Aorta (tissue), 5 donors: ENCODE measurements around the gene WDR35. TPM values are rescaled to one million over a fixed set of nuclear protein-coding genes. Genes with fewer than 3 reads are reported as not detected.
"Not testable (repeated sequence)": the region's sequence is repeated elsewhere in the genome, so short reads cannot be mapped to it uniquely, and the experiment has no call there.

Experiments used
- ATAC-seq: fragments of 200-7000 bp; cut with Tn5 transposase; one replicate; pipeline ENCODE4 v1.9.1; 2022; ENCODE audit warnings: moderate library complexity; ENCODE audit not compliant: low FRiP score
- DNase-seq, 2 donors: peaks; one replicate each; pipeline ENCODE4 v3.0.0-alpha.2; 2020
- H3K27ac ChIP-seq, 2 donors: one replicate each; pipeline ENCODE4 v1.5.1; 2013; ENCODE audit warnings: low read length in 2 of 2, mild to moderate bottlenecking in 2 of 2, moderate library complexity in 2 of 2, control low read depth in 1 of 2, inconsistent platforms in 1 of 2, low read depth in 1 of 2
- H3K27me3 ChIP-seq, 2 donors: one replicate each; pipeline ENCODE4 v1.6.1; 2013; ENCODE audit warnings: control low read depth in 1 of 2, low read length in 1 of 2, mild to moderate bottlenecking in 1 of 2, moderate library complexity in 1 of 2; ENCODE audit not compliant: insufficient read depth in 2 of 2, control insufficient read depth in 1 of 2
- H3K36me3 ChIP-seq, 2 donors: one replicate each; pipeline ENCODE4 v1.6.1; 2013; ENCODE audit warnings: control low read depth in 1 of 2, low read length in 1 of 2, mild to moderate bottlenecking in 1 of 2; ENCODE audit not compliant: insufficient read depth in 2 of 2, control insufficient read depth in 1 of 2
- H3K4me1 ChIP-seq, 2 donors: one replicate each; pipeline ENCODE4 v1.6.1; 2013; ENCODE audit warnings: low read length in 2 of 2, control low read depth in 1 of 2, mild to moderate bottlenecking in 1 of 2, moderate library complexity in 1 of 2; ENCODE audit not compliant: insufficient read depth in 2 of 2, control insufficient read depth in 1 of 2
- H3K4me3 ChIP-seq, 2 donors: one replicate each; pipeline ENCODE4 v1.5.1; 2013; ENCODE audit warnings: low read length in 2 of 2, control low read depth in 1 of 2, mild to moderate bottlenecking in 1 of 2
- H3K9me3 ChIP-seq: one replicate; pipeline ENCODE4 v1.6.1; 2013; ENCODE audit warnings: mild to moderate bottlenecking, low read length; ENCODE audit not compliant: control insufficient read depth
- WGBS, 2 donors: extraction: QIAGEN DNeasy Blood & Tissue Kit; methylation state at CpG; one replicate each; pipeline ENCODE4 v1.1.7; 2013; 5-methylcytosine and 5-hydroxymethylcytosine counted together
- intact Hi-C, 2 donors: fragments of 100-400 bp; cut with DNase I; formaldehyde crosslinking; loops; one replicate each; pipeline versions ENCODE4 v1.14.2 to v1.15.0; 2022
- polyA plus RNA-seq, 2 donors: library from polyadenylated mRNA; stranded (reverse); fragments of 200-250 nt; gene quantifications; one replicate each; pipeline ENCODE4 v1.2.3, GENCODE V29; 2013
- total RNA-seq, 2 donors: library from RNA; stranded (reverse); fragmentation: NEBNext Ultra II Directional; extraction: Animal tissue kit (Norgen Biotek cat#: 25700); gene quantifications; one replicate each; pipeline ENCODE4 v1.2.1, GENCODE V29; 2021
- donor health status: healthy with polysubstance abuse.
- donor health status: Bipolar disorder and iron deficiency.
- donor health status: DM: no; HTN: no; CAD: no.
- donor health status: DM: no; HTN: no; CAD: no.
- donor health status: DM: yes; HTN: yes; CAD: no.

The WDR35 gene
- total and polyA plus RNA-seq, 4 donors: 1.9 to 9.8 (median 6.7) TPM

DNA sequence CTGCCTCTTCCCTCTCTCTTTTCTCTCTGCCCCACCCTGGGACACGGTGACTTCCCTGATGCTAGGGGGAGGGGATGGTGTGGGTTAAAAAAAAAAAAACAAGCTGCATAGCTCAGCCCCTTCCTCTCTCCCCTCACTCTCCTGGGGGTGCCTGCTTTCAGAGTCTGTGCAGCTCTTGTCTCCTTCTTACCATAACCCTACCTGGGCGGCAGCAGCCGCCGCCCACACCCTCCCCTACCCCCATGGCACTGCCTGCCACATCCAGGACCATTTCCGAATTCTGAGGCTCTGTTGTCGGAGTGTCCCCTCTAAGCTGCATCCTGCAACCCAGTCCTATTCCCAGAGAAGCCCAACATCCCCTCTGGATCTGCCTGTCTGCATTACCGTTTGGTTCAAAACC lies 104.1 kb downstream of the WDR35 start:
- no peaks in the 10 kb centered on the region for H3K27me3 ChIP-seq
- ATAC-seq: no peak
- H3K36me3 ChIP-seq: no peaks in the 10 kb centered on the region
- no peak for DNase-seq
- H3K4me3 ChIP-seq: no peak overlapping the region
- no peaks in the 10 kb centered on the region for H3K4me1 ChIP-seq
- 58 to 71% methylated on average over 7 of the region's 7 CpGs for WGBS, 2 donors
- intact Hi-C loops: no loop called here
- H3K9me3 ChIP-seq: no peaks in the 10 kb centered on the region
- no peak overlapping the region for H3K27ac ChIP-seq

DNA sequence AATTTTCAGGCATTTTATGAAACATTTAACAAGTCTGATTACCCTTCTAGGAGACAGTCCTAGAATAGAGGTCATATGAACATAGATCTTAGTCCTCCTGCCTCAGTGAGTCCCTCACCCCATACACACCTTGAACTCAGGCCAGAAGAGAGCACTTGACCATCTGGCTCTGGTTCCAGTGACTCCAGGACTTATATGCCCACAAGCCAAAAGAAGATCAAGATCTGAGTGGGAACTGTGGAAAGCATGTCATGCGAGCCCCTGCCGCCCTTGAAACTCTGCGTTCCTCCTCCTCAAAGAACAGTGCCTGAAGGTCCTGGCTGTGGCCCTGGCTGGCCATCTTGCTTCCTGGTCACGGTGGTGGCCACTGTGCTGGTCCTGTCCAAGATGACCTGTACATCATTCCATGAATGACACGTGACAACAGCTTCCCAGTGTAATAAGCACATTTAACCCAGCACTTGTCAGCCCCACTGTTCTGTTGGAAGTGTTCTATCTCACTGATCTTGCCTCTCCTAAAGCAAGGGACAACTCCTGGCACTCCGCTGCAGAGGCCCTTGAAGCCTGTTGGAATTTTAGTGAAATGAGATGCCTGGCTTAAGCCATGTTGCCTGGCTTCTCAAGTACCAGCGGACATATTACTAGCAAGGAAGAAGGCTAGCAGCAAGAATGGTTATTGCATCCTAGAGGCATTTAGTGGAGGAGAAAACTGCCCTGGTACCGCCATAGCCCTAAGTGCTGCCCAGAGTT lies 105.8 kb downstream of the WDR35 start:
- no peak overlapping the region for H3K27ac ChIP-seq
- no peaks in the 10 kb centered on the region for H3K27me3 ChIP-seq
- no peaks in the 10 kb centered on the region for H3K36me3 ChIP-seq
- no peaks in the 10 kb centered on the region for H3K4me1 ChIP-seq
- intact Hi-C loops: no loop called here
- DNase-seq (no peak), ATAC-seq (no peak)
- no peaks in the 10 kb centered on the region for H3K9me3 ChIP-seq
- no peak overlapping the region for H3K4me3 ChIP-seq
- WGBS, 2 donors: 95 to 99% methylated on average over 8 of the region's 8 CpGs

DNA sequence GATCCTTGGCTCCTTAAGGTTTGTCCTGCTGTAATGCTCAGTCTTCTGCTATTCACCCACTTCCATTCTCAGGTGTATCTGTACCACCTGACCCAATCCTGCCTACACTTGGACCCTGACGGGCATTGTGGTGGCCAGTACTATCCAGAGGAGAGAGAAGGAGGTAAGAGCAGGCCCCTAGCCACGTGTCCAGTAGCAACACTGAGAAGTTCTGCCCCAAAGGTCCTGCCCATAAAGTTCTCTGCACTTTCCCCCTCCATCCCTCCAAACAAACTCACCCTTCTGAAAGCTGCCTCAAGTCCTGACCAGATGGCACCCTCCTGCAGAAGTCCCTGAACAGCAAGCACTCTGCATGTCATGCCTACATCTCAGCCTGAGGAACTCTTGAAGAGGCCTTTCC lies 106.4 kb downstream of the WDR35 start:
- Histone ChIP-seq H3K36me3 (no peaks in the 10 kb centered on the region), H3K4me3 (no peak overlapping the region), H3K4me1 (no peaks in the 10 kb centered on the region), H3K9me3 (no peaks in the 10 kb centered on the region), H3K27me3 (no peaks in the 10 kb centered on the region), H3K27ac (no peak overlapping the region)
- intact Hi-C loops: no loop called here
- 41 to 43% methylated on average over 2 of the region's 2 CpGs for WGBS, 2 donors
- ATAC-seq (no peak), DNase-seq (no peak)

DNA sequence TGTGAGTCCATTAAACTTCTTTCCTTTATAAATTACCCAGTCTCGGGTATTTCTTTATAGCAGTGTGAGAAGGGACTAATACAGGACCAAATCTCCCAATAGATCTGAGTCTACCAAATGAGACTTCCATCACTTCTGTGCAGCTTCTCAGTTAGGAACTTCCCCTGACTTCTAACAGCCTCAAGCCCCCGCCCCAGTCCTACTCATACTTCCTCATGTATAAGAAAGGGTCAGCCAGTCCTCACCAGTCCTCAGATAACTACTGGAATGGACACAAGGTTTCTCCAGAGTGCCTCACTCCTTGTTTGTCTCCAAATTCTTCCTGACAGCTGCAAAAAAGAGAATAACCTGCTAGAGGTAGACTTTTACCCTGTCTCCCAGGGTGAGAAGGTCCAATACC lies 107.6 kb downstream of the WDR35 start:
- 95% methylated on average over 2 of the region's 2 CpGs for WGBS, 2 donors
- H3K9me3 ChIP-seq: no peaks in the 10 kb centered on the region
- no peak overlapping the region for H3K27ac ChIP-seq
- intact Hi-C loops: no loop called here
- H3K36me3 ChIP-seq: no peaks in the 10 kb centered on the region
- no peaks in the 10 kb centered on the region for H3K4me1 ChIP-seq
- no peak overlapping the region for H3K4me3 ChIP-seq
- H3K27me3 ChIP-seq: no peaks in the 10 kb centered on the region
- ATAC-seq: no peak
- DNase-seq: no peak

DNA sequence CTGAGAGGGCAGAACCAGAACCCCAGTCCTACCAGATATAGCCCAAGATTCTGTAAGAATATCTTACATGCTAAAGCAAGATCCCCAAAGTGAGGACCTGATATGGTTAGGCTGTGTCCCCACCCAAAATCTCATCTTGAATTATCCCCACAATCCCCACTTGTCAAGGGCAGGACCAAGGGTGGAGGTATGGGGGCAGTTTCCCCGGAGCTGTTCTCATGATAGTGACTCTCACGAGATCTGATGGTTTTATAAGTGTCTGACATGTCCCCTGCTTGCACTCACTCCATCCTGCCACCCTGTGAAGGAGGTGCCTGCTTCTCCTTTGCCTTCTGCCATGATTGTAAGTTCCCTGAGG lies 108.0 kb downstream of the WDR35 start:
- Histone ChIP-seq H3K27me3 (no peaks in the 10 kb centered on the region), H3K4me3 (no peak overlapping the region), H3K4me1 (no peaks in the 10 kb centered on the region), H3K27ac (no peak overlapping the region), H3K9me3 (no peaks in the 10 kb centered on the region), H3K36me3 (no peaks in the 10 kb centered on the region)
- no peak for DNase-seq
- intact Hi-C loops: no loop called here
- WGBS, 2 donors: 48 to 73% methylated on average over 2 of the region's 2 CpGs
- no peak for ATAC-seq

DNA sequence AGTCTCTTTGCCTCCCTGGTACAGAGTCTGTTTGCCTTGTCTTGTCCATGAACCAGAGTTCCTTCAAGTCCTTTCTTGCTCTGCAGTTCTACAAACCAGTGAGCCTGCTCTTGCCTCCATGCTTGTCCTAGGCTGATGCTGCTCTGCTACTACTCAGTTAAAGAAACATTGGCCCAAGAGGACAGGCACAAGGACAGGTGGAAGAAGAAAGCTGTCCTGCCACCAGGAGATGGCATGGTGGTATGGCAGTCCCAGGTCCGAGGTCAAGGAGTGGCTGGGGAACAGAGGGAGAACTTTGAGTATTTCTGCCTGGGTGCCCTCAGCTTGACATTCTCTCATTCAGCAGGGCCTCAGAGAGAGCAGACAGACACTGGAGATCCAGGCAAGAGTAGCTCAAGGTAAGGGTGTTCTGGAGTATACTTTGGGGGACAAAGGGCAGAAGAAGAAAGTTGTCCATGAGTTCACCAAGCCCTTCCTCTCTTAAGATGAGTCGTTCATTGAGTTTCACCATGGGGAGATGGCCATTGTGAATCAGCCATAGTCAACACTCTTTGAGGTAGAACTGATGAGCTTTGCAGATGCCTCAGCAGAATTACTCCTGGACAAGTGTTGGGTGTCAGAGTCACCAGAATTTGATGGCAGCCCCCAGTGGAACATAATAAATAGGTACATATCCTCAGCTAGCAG lies 108.5 kb downstream of the WDR35 start:
- H3K27me3 ChIP-seq: no peaks in the 10 kb centered on the region
- H3K4me3 ChIP-seq: no peak overlapping the region
- H3K36me3 ChIP-seq: no peaks in the 10 kb centered on the region
- intact Hi-C loops: no loop called here
- ATAC-seq (no peak), DNase-seq (no peak)
- no peaks in the 10 kb centered on the region for H3K4me1 ChIP-seq
- no peaks in the 10 kb centered on the region for H3K9me3 ChIP-seq
- WGBS, 2 donors: 90 to 92% methylated on average over 2 of the region's 2 CpGs
- H3K27ac ChIP-seq: no peak overlapping the region

DNA sequence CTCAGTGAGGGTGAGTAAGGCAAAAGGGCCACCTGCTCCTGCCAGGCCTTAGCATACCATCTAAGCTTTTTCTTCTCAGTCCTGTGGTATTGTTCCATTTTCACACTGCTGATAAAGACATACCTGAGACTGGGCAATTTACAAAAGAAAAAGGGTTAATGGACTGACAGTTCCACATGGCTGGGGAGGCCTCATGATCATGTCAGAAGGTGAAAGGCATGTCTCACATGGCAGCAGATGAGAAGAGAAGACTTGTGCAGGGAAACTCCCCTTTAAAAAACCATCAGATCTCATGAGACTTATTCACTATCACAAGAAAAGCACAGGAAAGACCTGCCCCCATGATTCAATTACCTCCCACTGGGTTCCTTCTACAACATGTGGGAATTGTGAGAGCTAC lies 109.7 kb downstream of the WDR35 start:
- H3K27ac ChIP-seq, H3K36me3 ChIP-seq, H3K4me3 ChIP-seq, H3K27me3 ChIP-seq, intact Hi-C loops, H3K4me1 ChIP-seq, H3K9me3 ChIP-seq, DNase-seq, ATAC-seq: not testable (repeated sequence)

DNA sequence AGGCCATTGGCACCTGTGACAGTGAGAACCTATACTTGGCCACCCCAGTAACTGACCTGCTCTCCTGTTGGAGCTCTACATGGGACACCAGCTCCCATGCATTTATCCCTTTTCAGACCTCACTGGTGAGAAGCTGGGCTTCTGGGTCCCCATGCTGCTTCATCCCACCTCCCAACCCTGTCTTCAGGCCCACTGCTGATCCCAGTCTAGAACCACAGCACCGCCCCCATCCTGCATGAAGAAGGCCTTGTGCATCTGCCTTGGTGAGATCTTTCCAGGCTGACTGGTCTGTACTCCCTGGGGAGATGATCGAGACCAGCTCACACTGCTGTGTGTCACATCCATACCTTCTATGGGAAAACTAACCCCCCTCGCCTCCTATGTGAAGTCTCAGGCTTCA lies 110.8 kb downstream of the WDR35 start:
- no peaks in the 10 kb centered on the region for H3K36me3 ChIP-seq
- no peaks in the 10 kb centered on the region for H3K9me3 ChIP-seq
- intact Hi-C loops: no loop called here
- H3K4me3 ChIP-seq: no peak overlapping the region
- 82 to 89% methylated on average over 3 of the region's 3 CpGs for WGBS, 2 donors
- no peak for DNase-seq
- H3K27me3 ChIP-seq: no peaks in the 10 kb centered on the region
- H3K27ac ChIP-seq: no peak overlapping the region
- H3K4me1 ChIP-seq: no peaks in the 10 kb centered on the region
- ATAC-seq: no peak
